Measurements from ENCODE around the gene FNDC4.

DNA sequence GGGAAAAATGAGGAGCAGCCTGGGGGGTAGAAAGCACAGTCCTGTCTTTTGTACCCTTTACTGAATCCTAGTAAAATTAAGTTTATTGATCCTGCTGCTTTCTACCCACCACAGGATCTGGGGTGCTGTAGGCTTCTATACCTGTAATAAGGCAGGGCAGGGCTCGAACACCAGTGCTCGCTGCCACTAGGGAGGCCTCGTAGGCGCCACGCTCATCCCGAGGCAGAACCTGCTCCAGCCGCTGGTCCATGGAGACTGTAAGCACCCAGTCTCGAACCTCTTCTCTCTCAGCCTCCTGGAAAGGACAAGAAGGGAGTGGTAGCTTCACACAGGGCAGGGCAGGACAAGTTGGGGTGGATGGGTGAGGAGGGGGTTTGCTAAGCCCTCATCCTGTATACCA lies 49.8 kb downstream of the FNDC4 start:
- TF ChIP-seq, protein P1, sequence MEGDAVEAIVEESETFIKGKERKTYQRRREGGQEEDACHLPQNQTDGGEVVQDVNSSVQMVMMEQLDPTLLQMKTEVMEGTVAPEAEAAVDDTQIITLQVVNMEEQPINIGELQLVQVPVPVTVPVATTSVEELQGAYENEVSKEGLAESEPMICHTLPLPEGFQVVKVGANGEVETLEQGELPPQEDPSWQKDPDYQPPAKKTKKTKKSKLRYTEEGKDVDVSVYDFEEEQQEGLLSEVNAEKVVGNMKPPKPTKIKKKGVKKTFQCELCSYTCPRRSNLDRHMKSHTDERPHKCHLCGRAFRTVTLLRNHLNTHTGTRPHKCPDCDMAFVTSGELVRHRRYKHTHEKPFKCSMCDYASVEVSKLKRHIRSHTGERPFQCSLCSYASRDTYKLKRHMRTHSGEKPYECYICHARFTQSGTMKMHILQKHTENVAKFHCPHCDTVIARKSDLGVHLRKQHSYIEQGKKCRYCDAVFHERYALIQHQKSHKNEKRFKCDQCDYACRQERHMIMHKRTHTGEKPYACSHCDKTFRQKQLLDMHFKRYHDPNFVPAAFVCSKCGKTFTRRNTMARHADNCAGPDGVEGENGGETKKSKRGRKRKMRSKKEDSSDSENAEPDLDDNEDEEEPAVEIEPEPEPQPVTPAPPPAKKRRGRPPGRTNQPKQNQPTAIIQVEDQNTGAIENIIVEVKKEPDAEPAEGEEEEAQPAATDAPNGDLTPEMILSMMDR (conservative IDR thresholded peaks at IDR 0.05; ENCODE audit: low read length), result no peak
- TF ChIP-seq EZH2phosphoT487 (IDR thresholded peaks at IDR 0.05; ENCODE audit: borderline replicate concordance), result no peak

Measured in Loucy (cell line).